Calu3 (cell line): ENCODE results near the gene MSRB2. TPM values are rescaled to one million over a fixed set of nuclear protein-coding genes. Genes with fewer than 3 reads are reported as not detected.

ENCODE experiments used
- BruUV-seq: library from RNA; stranded (reverse); fragments of 400-500 nt; replicated peaks from 2 replicates; lab custom pipeline; 2021; lab: Mats Ljungman, UMichigan
- CTCF ChIA-PET: fragments of 300-600 bp; sonication (Branson Sonifier 250); formaldehyde crosslinking; loops from one replicate; lab custom pipeline; 2022; ENCODE audit warnings: antibody characterized with exemption; lab: Charles Lee
- DNase-seq: peaks from one replicate; pipeline ENCODE4 v3.0.0; 2022
- H3K27ac Mint-ChIP-seq: one replicate; pipeline ENCODE4 v1.8.0; 2022; ENCODE audit warnings: mixed read lengths; ENCODE audit not compliant: unreplicated experiment
- H3K27me3 Mint-ChIP-seq: one replicate; pipeline ENCODE4 v1.8.0; 2022; ENCODE audit warnings: mixed read lengths; ENCODE audit not compliant: unreplicated experiment
- H3K36me3 Mint-ChIP-seq: one replicate; pipeline ENCODE4 v1.8.0; 2022; ENCODE audit warnings: mild to moderate bottlenecking, moderate library complexity, mixed read lengths; ENCODE audit not compliant: insufficient read depth, unreplicated experiment
- H3K4me1 Mint-ChIP-seq: one replicate; pipeline ENCODE4 v1.8.0; 2022; ENCODE audit warnings: mild to moderate bottlenecking, low read depth, mixed read lengths; ENCODE audit not compliant: unreplicated experiment
- H3K4me3 Mint-ChIP-seq: one replicate; pipeline ENCODE4 v1.8.0; 2022; ENCODE audit warnings: mild to moderate bottlenecking, low read depth, moderate library complexity, mixed read lengths; ENCODE audit not compliant: unreplicated experiment
- H3K9me3 Mint-ChIP-seq: one replicate; pipeline ENCODE4 v1.8.0; 2022; ENCODE audit warnings: low read depth, mixed read lengths; ENCODE audit not compliant: unreplicated experiment
- CTCF ChIP-seq: fragments of 200-600 bp; IDR thresholded peaks from one replicate; pipeline ENCODE4 v1.8.0; 2022; ENCODE audit warnings: antibody characterized with exemption; ENCODE audit not compliant: unreplicated experiment
- intact Hi-C: fragments of 100-400 bp; cut with micrococcal nuclease; formaldehyde crosslinking; loops from one replicate; pipeline ENCODE4 v1.10.0; 2022; ENCODE audit not compliant: unreplicated experiment
- total RNA-seq: library from RNA; stranded (reverse); gene quantifications from 2 replicates; pipeline ENCODE4 v1.2.3, GENCODE V29; 2022

Gene MSRB2
- total RNA-seq, 1 experiment from 2014 or later = 12.6 TPM

GRCh38 chr10:23055424-23056185 is 39.8 kb upstream of the MSRB2 start:
- no peak for TF ChIP-seq CTCF
- intact Hi-C loops = no loop called here
- H3K9me3 Mint-ChIP-seq = no peaks in the 10 kb centered on the region
- H3K27ac Mint-ChIP-seq = no peak overlapping the region
- no peak overlapping the region for H3K4me3 Mint-ChIP-seq
- CTCF ChIA-PET = no interaction called here
- H3K27me3 Mint-ChIP-seq = no peaks in the 10 kb centered on the region
- peaks cover 10% of the 10 kb centered on the region for H3K4me1 Mint-ChIP-seq
- no peak for DNase-seq
- no TSS peak for BruUV-seq
- no peaks in the 10 kb centered on the region for H3K36me3 Mint-ChIP-seq

GRCh38 chr10:23056186-23056579 is 39.2 kb upstream of the MSRB2 start:
- Mint-ChIP-seq H3K4me1 (peaks cover 10% of the 10 kb centered on the region), H3K36me3 (no peaks in the 10 kb centered on the region), H3K27ac (no peak overlapping the region), H3K4me3 (no peak overlapping the region), H3K27me3 (no peaks in the 10 kb centered on the region), H3K9me3 (no peaks in the 10 kb centered on the region)
- TF ChIP-seq CTCF = no peak
- intact Hi-C loops = no loop called here
- CTCF ChIA-PET = no interaction called here
- DNase-seq = no peak
- no TSS peak for BruUV-seq

- H3K4me1 Mint-ChIP-seq = peaks cover under 1% of the 10 kb centered on the region
- CTCF ChIA-PET = no interaction called here
- DNase-seq = no peak
- TF ChIP-seq CTCF = no peak
- BruUV-seq = no TSS peak
- no peaks in the 10 kb centered on the region for H3K9me3 Mint-ChIP-seq
- no peaks in the 10 kb centered on the region for H3K36me3 Mint-ChIP-seq
- no peaks in the 10 kb centered on the region for H3K27me3 Mint-ChIP-seq
- no peak overlapping the region for H3K27ac Mint-ChIP-seq
- no peak overlapping the region for H3K4me3 Mint-ChIP-seq
- intact Hi-C loops = no loop called here
Measured at GRCh38 chr10:23058366-23058765, 37.0 kb upstream of the MSRB2 start.

- CTCF ChIA-PET = no interaction called here
- intact Hi-C loops = no loop called here
- Mint-ChIP-seq H3K9me3 (no peaks in the 10 kb centered on the region), H3K36me3 (no peaks in the 10 kb centered on the region), H3K27ac (no peak overlapping the region), H3K4me3 (no peak overlapping the region), H3K27me3 (no peaks in the 10 kb centered on the region), H3K4me1 (peaks cover 9% of the 10 kb centered on the region)
- TF ChIP-seq CTCF = no peak
- DNase-seq = no peak
- BruUV-seq = no TSS peak
Measured at GRCh38 chr10:23060918-23061317, 34.5 kb upstream of the MSRB2 start.
